Stimulated activated CD8-positive, alpha-beta memory T cell treated with anti-CD3 and anti-CD28 coated beads, Interleukin-15, amount 100 ng/mL, for 4 hours (primary cell): Measurements from ENCODE around the gene NSMCE1.
"Not testable (repeated sequence)": the region's sequence is repeated elsewhere in the genome, so short reads cannot be mapped to it uniquely, and the experiment has no call there.

Experiments used
- DNase-seq, 2 donors: peaks; one replicate each; pipeline ENCODE4 v3.0.0-alpha.2; 2020; ENCODE audit warnings: low read depth in 2 of 2

NSMCE1 gene

GRCh38 chr16:27272076-27272475, 3.5 kb upstream of the NSMCE1 start:
- DNase-seq = no peak

- no peak for DNase-seq
Observed at GRCh38 chr16:27270349-27270748, 1.8 kb upstream of the NSMCE1 start.

DNA sequence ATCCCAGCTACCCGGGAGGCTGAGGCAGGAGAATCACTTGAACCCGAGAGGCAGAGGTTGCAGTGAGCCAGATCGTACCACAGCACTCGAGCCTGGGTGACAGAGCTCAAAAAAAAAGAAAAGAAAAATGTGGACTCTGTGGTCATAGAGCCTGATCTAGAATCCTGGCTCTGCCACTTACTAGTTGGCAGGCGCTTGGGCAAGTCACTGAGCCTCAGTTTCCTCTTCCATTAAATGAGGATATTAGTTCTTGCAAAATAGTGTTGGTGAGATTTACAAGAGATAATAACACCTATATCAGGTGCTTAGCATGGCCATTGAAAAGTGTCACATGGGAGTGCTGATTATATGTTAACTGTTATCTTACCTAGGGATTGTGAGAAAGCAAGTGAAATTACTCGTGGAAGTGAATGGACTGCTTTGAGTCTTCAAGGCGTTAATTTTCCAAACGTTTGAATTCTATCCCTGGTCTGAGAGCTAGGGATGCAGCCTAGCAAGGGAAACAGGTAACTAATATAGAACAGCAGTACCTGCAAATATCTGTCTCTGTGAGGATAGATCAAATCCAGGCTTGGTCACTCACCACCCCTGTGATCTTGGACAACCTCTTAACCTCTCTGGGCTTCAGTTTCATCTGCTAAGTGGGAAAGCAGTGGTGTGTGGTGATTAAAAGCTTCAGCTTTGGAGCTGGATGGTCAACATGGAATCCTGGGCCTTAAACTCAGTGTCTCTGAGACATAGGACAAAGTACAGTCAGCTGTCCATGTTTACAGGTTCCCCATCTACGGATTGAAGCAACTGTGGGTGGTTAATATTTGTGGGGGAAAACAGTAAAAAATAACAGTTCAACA, 953 bp upstream of the NSMCE1 start:
- DNase-seq = no peak

DNA sequence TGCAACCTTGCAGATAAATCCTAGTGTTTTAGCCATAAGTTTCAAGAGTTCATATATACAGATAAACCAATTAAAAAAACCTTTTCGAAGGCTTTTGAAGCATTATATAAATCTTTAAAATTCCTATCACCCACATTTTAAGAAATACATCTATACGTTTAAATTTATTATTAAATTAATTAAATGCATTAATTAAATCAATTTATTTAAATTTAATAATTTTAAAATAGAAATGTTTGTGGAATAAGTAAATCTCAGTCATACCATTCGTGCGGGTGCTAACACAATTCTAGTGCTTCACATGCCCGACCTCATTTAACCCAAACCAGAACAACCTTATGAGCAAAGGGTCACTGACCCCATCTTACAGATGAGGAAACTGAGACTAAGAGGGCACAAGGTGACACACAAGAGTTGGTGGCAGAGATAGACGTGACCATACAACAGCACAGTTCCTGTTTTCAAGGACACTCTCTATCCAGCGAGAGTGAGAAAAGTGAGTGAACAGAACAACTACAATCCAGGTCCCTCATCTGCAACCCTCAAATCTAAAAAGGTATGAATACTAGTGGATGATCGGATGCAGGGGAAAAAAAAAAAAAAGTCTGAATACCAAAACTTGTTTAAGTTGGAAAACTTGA, 1.4 kb downstream of the NSMCE1 start:
- no peak for DNase-seq

- DNase-seq = no peak
Observed at GRCh38 chr16:27265982-27266381, 2.6 kb downstream of the NSMCE1 start.

GRCh38 chr16:27264151-27264550, 4.4 kb downstream of the NSMCE1 start:
- DNase-seq = no peak

GRCh38 chr16:27262904-27263423, 5.6 kb downstream of the NSMCE1 start:
- DNase-seq = not testable (repeated sequence)

DNA sequence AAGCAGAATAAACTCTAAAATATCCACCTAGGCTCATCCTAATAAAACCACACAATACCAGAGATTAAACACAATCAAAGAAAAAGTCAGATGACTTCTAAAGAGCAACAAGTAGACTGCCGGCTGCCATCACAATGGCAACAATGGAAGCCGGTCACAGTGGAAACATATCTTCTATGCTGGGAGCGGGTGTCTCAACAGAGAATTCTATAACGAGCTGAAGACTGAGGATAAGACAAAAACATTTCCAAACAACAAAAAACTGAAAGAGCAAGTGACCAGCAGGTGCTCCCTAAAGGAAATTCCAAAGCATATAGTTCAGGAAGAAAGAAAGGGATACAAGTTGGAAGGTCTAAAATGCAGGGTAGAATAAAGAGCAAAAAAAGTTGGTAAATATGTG, 8.9 kb downstream of the NSMCE1 start:
- DNase-seq = no peak

DNA sequence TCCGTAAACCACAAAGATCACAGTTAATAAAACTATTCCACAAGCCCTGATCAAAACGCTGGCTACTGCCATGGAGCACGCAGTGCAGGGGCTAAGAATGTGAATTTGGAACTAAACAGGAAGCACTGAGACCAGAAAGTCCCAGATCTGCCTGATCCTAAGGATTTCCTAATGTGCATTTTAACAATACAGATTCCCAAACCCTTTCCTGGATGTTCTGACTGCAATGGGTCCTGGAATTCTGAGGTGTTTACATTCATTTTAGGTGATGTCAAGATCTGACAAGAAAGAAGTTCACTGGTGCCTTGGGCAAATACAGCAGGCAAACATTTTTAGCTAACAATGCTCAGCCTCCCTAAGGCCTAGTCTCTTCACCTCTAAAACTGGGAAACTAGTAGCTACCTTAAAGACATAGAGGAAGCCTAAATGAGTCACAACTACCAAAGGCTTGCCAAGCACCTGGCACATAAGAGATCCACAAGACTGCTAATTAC, 10.3 kb downstream of the NSMCE1 start:
- no peak for DNase-seq

DNA sequence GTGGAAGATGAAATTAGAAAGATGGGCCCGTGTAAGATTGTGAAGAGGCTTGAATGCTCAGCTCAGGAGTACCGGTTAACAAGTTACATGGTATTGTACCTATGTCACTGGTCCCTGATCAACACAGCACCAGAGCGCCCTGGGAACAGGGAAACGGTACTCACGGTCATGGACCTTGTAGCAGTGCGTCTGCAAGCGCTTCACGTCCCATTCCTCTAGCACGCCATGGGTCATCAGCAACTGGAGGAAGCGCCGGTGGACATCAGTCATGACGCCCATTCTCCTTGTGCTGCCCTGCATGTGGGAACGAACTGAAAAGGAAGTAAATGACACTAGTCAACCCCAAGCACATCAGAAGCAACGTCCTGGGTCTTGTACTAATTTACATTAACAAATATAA, 11.3 kb downstream of the NSMCE1 start:
- no peak for DNase-seq

DNA sequence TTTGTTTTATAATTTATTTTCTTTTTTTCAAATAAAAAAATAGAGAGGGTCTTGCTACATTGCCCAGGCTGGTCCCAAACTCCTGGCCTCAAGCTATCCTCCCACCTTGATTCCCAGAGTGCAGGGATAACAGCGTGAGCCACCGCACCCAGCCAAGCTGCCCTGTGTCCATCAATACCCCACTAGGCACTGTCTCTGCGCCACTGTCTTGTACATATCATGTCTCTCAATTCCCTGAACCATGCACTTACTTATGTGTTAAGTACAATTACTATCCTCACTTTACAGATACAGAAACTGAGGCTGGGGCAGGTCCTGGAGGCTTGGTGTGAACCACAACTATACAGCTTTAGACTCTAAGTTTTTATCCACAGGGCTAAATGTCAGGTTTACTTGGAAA, 11.7 kb downstream of the NSMCE1 start:
- DNase-seq = no peak

DNA sequence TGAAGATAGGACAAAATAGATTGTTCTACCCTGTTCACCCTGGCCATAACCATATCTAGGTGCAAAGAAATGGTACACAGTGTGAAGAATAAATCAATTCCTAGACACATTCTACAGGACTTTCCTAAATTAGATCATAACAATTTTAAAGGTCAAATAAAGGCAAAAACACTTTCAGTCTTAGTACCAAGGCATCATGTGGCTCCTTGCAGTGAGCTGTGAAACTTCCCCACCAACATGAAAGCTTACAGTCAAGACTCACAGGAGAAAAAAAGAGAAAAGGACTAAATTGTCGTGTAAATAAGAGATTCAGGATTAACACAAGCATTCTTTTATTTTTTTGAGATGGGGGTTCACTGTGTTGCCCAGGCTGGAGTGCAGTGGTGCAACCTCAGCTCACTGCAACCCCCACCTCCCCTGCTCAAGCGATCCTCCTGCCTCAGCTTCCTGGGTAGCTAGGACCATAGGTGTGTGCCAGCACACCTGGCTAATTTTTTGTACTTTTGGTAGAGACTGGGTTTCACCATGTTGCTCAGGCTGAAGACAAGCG, 14.2 kb downstream of the NSMCE1 start:
- DNase-seq = no peak

- no peak for DNase-seq
Observed at GRCh38 chr16:27253526-27253930, 15.0 kb downstream of the NSMCE1 start.

GRCh38 chr16:27252206-27252585, 16.4 kb downstream of the NSMCE1 start:
- no peak for DNase-seq

DNA sequence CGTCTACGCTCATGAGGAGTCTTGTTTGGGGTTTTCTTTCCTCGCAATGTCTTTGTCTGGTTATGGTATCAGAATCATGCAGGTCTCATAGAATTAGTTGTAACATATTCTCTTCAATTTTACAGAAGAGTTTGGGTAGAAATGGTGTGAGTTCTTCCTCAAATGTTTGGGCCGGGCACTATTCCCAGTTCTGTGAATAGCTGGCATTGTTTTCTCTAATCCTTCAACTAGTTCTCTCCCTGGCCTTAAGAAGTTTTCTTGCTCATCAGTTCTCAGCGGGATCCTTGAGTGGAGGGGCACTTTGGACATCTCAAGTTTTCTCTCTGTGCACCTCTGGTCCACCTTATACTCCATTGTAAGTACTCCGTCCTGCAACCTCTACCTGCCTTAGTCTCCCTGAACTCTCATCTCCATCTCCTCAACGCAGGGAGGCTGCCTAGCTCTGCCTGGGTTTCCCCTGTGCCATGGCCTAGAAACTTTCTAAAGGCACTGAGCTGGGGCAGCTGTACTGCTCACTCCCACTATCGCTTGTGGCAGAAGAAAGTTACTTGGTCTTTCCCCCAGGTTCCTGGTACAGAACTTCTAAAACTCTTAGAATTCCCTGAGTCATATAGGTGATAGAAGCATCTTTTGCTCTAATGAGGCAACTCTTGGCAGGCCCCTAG, 16.9 kb downstream of the NSMCE1 start:
- DNase-seq = no peak

- not testable (repeated sequence) for DNase-seq
Observed at GRCh38 chr16:27248886-27249285, 19.7 kb downstream of the NSMCE1 start.

GRCh38 chr16:27248036-27248435, 20.5 kb downstream of the NSMCE1 start:
- DNase-seq = no peak

DNA sequence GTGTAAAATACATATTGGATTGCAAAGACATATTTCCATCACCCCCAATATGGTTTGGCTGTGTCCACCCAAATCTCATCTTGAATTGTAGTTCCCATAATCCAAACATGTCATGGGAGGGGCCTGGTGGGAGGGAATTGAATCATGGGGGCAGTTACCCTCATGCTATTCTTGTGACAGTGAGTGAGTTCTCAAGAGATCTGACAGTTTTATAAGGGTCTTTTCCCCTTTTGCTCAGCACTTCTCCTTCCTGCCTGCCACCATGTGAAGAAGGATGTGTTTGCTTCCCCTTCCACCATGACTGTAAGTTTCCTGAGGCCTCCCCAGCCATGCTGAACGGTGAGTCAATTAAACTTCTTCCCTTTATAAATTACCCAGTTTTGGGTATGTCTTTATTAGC, 21.5 kb downstream of the NSMCE1 start:
- DNase-seq = not testable (repeated sequence)

DNA sequence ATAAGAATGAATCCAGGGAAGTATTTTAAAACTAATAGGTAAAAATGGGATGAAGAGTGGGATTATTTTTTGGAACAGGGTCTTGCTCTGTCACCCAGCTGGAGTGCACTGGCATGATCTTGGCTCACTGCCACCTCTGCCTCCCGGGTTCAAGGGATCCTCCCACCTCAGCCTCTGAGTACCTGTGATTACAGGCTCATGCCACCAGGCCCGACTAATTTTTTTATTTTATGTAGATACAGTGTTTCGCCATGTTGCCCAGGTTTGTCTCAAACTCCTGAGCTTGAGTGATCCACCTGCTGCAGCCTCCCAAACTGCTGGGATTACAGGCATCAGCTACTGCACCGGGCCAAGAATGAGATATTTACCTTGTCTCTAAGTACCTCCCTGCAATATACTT, 22.1 kb downstream of the NSMCE1 start:
- DNase-seq = no peak

GRCh38 chr16:27245276-27246172, 23.0 kb downstream of the NSMCE1 start:
- DNase-seq = no peak

GRCh38 chr16:27244363-27244755, 24.2 kb downstream of the NSMCE1 start:
- DNase-seq = no peak
